OCI-LY7 (cell line): Measurements from ENCODE around the gene NCAPD2. TPM values are rescaled to one million over a fixed set of nuclear protein-coding genes. Genes with fewer than 3 reads are reported as not detected.

ENCODE experiments used
- BruUV-seq: library from RNA; stranded (reverse); fragments of 400-500 nt; replicated peaks from 2 replicates; lab custom pipeline; 2021; lab: Mats Ljungman, UMichigan
- CTCF ChIA-PET: fragments of 300-600 bp; sonication (Branson Sonifier 250); formaldehyde crosslinking; loops from one replicate; lab custom pipeline; 2022; ENCODE audit warnings: antibody characterized with exemption; ENCODE audit not compliant: unreplicated experiment; lab: Charles Lee
- POLR2A ChIA-PET: fragments of 300-600 bp; sonication (Branson Sonifier 250); formaldehyde crosslinking; loops from one replicate; lab custom pipeline; 2022; ENCODE audit warnings: antibody characterized with exemption; lab: Charles Lee
- DNase-seq: peaks from one replicate; pipeline ENCODE4 v3.0.0-alpha.2; 2015; ENCODE audit warnings: low spot score
- H2AFZ ChIP-seq: fragments of 200-600 bp; sonication (generic), shearing (Covaris generic); 2 replicates; pipeline ENCODE4 v1.6.1; 2014; ENCODE audit warnings: mild to moderate bottlenecking, antibody characterized with exemption, low read length, moderate library complexity
- H3K27ac ChIP-seq: fragments of 200-600 bp; sonication (generic); 2 replicates; pipeline ENCODE4 v1.5.1; 2014; ENCODE audit warnings: mixed run types, low read depth, mild to moderate bottlenecking, moderate library complexity, low read length, inconsistent platforms; ENCODE audit not compliant: poor library complexity, severe bottlenecking
- H3K36me3 ChIP-seq: fragments of 200-600 bp; sonication (generic); 2 replicates; pipeline ENCODE4 v1.6.1; 2014; ENCODE audit warnings: mild to moderate bottlenecking, antibody characterized with exemption, low read length, moderate library complexity, mixed read lengths; ENCODE audit not compliant: insufficient read depth
- H3K4me1 ChIP-seq: fragments of 200-600 bp; sonication (generic); 2 replicates; pipeline ENCODE4 v1.5.1; 2014; ENCODE audit warnings: mild to moderate bottlenecking, low read length; ENCODE audit not compliant: insufficient read depth, poor library complexity, severe bottlenecking
- H3K4me2 ChIP-seq: fragments of 200-600 bp; sonication (generic); 2 replicates; pipeline ENCODE4 v1.6.1; 2014; ENCODE audit warnings: mild to moderate bottlenecking, low read length
- H3K4me3 ChIP-seq: fragments of 200-600 bp; sonication (generic); 2 replicates; pipeline ENCODE4 v1.5.1; 2014; ENCODE audit warnings: mild to moderate bottlenecking, low read depth, low read length; ENCODE audit not compliant: poor library complexity, severe bottlenecking
- H3K79me2 ChIP-seq: fragments of 200-600 bp; sonication (generic); 2 replicates; pipeline ENCODE4 v1.6.1; 2016; ENCODE audit warnings: low read depth, mild to moderate bottlenecking, low read length, moderate library complexity, mixed read lengths; ENCODE audit not compliant: insufficient read depth
- H3K9me2 ChIP-seq: fragments of 200-600 bp; sonication (generic); 2 replicates; pipeline ENCODE4 v1.6.1; 2016; ENCODE audit warnings: mild to moderate bottlenecking, low read length, mixed read lengths; ENCODE audit not compliant: insufficient read depth
- H3K9me3 ChIP-seq: fragments of 200-600 bp; sonication (generic); 2 replicates; pipeline ENCODE4 v1.6.1; 2014; ENCODE audit warnings: mild to moderate bottlenecking, mixed run types, low read length, mixed read lengths
- H4K20me1 ChIP-seq: fragments of 200-600 bp; sonication (generic); 2 replicates; pipeline ENCODE4 v1.6.1; 2014; ENCODE audit warnings: mild to moderate bottlenecking, antibody characterized with exemption, low read length, moderate library complexity, mixed read lengths; ENCODE audit not compliant: insufficient read depth
- CTCF ChIP-seq: fragments of 200-600 bp; sonication (generic); conservative IDR thresholded peaks from 2 replicates; pipeline ENCODE4 v1.5.1; 2014; ENCODE audit warnings: mild to moderate bottlenecking, antibody characterized with exemption, low read length, moderate library complexity, mixed read lengths
- EZH2phosphoT487 ChIP-seq: fragments of 200-600 bp; sonication (generic); IDR thresholded peaks from 2 replicates; pipeline ENCODE4 v1.6.1; 2018; ENCODE audit warnings: low read depth, borderline replicate concordance, mild to moderate bottlenecking, mixed run types, antibody characterized with exemption, low read length, moderate library complexity, mixed read lengths
- intact Hi-C: fragments of 100-400 bp; cut with micrococcal nuclease; formaldehyde crosslinking; loops from one replicate; pipeline ENCODE4 v1.10.0; 2022; ENCODE audit not compliant: unreplicated experiment
- total RNA-seq, 2 experiments: library from RNA; depleted of rRNA in 1 of 2; stranded (reverse); fragments of >200 nt in 1 of 2; shearing (Covaris generic) in 1 of 2; gene quantifications; 2 replicates each; pipeline ENCODE4 v1.2.3, GENCODE V29; 2014 to 2022

Gene NCAPD2
- total RNA-seq, 2 experiments from 2014 or later = 157 to 225 TPM

GRCh38 chr12:6530576-6531260 is 36.8 kb downstream of the NCAPD2 start:
- intact Hi-C loops = loop anchor here (5.0 kb wide), 1 partner anchor 193 kb away; no protein-coding TSS in a partner anchor
- Histone ChIP-seq H3K4me2 (no peak overlapping the region), H3K36me3 (peaks cover 82% of the 10 kb centered on the region)

GRCh38 chr12:6532051-6532926 is 38.4 kb downstream of the NCAPD2 start:
- Histone ChIP-seq H3K4me2 (peak overlapping the region; percentile 91), H3K4me3 (peak overlapping the region; percentile 93), H3K79me2 (peaks cover 43% of the 10 kb centered on the region), H3K9me3 (no peaks in the 10 kb centered on the region), H3K4me1 (peaks cover 28% of the 10 kb centered on the region), H3K36me3 (peaks cover 82% of the 10 kb centered on the region), H4K20me1 (peaks cover 11% of the 10 kb centered on the region; the same call in 1 of the 2 replicates), H3K27ac (peak overlapping the region; percentile 95), H2AFZ (no peak overlapping the region), H3K9me2 (no peaks in the 10 kb centered on the region)
- DNase-seq = peak; percentile 52
- no TSS peak for BruUV-seq
- CTCF ChIA-PET = interaction anchor here (1.0 kb wide), 1 partner anchor 22 kb away, joined by 3 read pairs; no protein-coding TSS in a partner anchor
- TF ChIP-seq EZH2phosphoT487 = no peak
- TF ChIP-seq CTCF = no peak
- POLR2A ChIA-PET = interaction anchor here (0.6 to 1.8 kb wide), 9 partner anchors 14 to 104 kb away, joined by 3 to 7 read pairs (median 4); partner anchors contain the start of genes NCAPD2 and VAMP1
- intact Hi-C loops = loop anchor here (5.0 kb wide), 1 partner anchor 195 kb away; no protein-coding TSS in a partner anchor

More at GRCh38 chr12:6530576-6531260, 36.8 kb downstream of the NCAPD2 start:
- Histone ChIP-seq H2AFZ (no peak overlapping the region), H3K4me1 (peaks cover 14% of the 10 kb centered on the region), H3K9me3 (no peaks in the 10 kb centered on the region), H3K27ac (no peak overlapping the region), H4K20me1 (peaks cover 6% of the 10 kb centered on the region; the same call in 1 of the 2 replicates), H3K4me3 (no peak overlapping the region), H3K79me2 (peaks cover 31% of the 10 kb centered on the region), H3K9me2 (no peaks in the 10 kb centered on the region)
- TF ChIP-seq EZH2phosphoT487 = no peak
- no peak for TF ChIP-seq CTCF
- BruUV-seq = no TSS peak
- POLR2A ChIA-PET = interaction anchor here (0.6 to 1.0 kb wide), 4 partner anchors 8 to 304 kb away, joined by 3 to 4 read pairs (median 3); partner anchors contain the start of gene TNFRSF1A
- no peak for DNase-seq
- CTCF ChIA-PET = no interaction called here
